ENCODE data around the gene PKN2. TPM values are rescaled to one million over a fixed set of nuclear protein-coding genes. Genes with fewer than 3 reads are reported as not detected.

Gene PKN2
- total RNA-seq, 4 donors from 2014 or later: 33.5 to 77.7 (median 52.9) TPM

DNA sequence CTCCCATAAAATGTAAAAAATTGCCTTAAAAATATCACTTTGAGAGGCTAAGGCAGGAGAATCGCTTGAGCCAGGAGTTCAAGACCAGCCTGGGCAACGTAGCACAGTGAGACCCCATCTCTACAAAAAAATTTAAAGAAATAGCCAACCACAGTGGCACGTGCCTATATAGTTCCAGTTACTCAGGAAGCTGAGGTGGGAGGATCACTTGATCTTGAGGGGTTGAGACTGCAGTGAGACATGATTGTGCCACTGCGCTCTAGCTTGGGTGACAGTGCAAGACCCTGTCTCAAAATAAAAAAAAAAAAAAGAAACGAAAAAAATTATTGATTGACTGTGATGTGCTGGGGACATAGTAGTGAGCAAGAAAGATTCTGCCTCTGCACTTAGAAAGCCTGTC is 38.4 kb downstream of the PKN2 start:
- Histone ChIP-seq H3K36me3 (no peaks in the 10 kb centered on the region), H3K27me3 (no peaks in the 10 kb centered on the region), H3K4me1 (no peaks in the 10 kb centered on the region), H3K4me3 (no peak overlapping the region), H3K9me3 (no peaks in the 10 kb centered on the region), H3K27ac (no peak overlapping the region)
- no peak for DNase-seq
- intact Hi-C loops (cut with DNase I; ENCODE audit: low total_unique reads): no loop called here
- TF ChIP-seq, protein P1, sequence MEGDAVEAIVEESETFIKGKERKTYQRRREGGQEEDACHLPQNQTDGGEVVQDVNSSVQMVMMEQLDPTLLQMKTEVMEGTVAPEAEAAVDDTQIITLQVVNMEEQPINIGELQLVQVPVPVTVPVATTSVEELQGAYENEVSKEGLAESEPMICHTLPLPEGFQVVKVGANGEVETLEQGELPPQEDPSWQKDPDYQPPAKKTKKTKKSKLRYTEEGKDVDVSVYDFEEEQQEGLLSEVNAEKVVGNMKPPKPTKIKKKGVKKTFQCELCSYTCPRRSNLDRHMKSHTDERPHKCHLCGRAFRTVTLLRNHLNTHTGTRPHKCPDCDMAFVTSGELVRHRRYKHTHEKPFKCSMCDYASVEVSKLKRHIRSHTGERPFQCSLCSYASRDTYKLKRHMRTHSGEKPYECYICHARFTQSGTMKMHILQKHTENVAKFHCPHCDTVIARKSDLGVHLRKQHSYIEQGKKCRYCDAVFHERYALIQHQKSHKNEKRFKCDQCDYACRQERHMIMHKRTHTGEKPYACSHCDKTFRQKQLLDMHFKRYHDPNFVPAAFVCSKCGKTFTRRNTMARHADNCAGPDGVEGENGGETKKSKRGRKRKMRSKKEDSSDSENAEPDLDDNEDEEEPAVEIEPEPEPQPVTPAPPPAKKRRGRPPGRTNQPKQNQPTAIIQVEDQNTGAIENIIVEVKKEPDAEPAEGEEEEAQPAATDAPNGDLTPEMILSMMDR (IDR thresholded peaks at IDR 0.05): no peak
- no peak for TF ChIP-seq POLR2A (IDR thresholded peaks at IDR 0.05)

DNA sequence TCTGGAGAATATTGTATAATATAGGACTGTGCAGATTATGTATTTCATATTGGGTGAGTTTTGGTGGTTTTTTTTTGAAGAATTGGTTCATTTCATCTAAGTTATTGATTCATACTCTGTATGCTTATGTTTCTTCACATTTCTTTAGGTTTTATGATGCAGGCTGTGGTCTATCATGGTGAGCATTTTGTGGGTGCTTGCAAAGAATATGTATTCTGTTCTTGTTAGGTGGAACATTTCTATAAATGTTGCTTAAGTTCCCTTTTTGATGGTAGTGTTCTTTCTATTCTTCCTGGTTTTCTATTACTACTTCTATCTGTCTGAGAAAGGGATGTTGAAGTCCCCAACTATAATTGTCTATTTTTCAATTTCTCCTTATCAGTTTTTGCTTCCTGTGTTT is 42.6 kb downstream of the PKN2 start:
- intact Hi-C loops (cut with DNase I; ENCODE audit: low total_unique reads): no loop called here
- H3K27ac ChIP-seq: no peak overlapping the region
- H3K4me3 ChIP-seq: no peak overlapping the region
- TF ChIP-seq, protein P1 (IDR thresholded peaks at IDR 0.05): no peak
- TF ChIP-seq POLR2A (IDR thresholded peaks at IDR 0.05): no peak
- no peaks in the 10 kb centered on the region for H3K9me3 ChIP-seq
- no peak for DNase-seq
- peaks cover 0 to 8% of the 10 kb centered on the region in 2 donors for H3K4me1 ChIP-seq
- no peaks in the 10 kb centered on the region for H3K36me3 ChIP-seq
- no peaks in the 10 kb centered on the region for H3K27me3 ChIP-seq

DNA sequence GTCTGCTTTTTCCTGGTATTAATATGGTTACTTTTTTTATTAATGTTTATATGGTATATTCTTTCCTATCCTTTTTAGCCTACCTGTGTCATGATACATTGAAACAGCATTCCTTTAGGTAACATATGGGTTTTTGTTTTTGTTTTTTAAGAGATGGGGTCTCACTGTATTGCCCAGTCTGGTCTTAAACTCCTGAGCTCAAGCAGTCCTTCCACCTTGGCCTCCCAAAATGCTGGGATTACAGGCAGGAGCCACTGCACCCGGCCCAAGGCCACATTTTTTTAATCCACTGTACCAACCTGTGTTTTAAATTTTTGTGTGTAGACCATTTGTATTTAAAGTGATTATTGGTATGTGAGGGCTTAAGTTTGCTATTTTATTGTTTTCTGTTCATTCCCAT is 43.1 kb downstream of the PKN2 start:
- DNase-seq: no peak
- intact Hi-C loops (cut with DNase I; ENCODE audit: low total_unique reads): no loop called here
- TF ChIP-seq, protein P1 (IDR thresholded peaks at IDR 0.05): no peak
- no peak for TF ChIP-seq POLR2A (IDR thresholded peaks at IDR 0.05)
- Histone ChIP-seq H3K9me3 (no peaks in the 10 kb centered on the region), H3K36me3 (no peaks in the 10 kb centered on the region), H3K27ac (peak overlapping the region; percentile 18 to 23), H3K27me3 (no peaks in the 10 kb centered on the region), H3K4me1 (peaks cover 0 to 8% of the 10 kb centered on the region in 2 donors), H3K4me3 (no peak overlapping the region)

DNA sequence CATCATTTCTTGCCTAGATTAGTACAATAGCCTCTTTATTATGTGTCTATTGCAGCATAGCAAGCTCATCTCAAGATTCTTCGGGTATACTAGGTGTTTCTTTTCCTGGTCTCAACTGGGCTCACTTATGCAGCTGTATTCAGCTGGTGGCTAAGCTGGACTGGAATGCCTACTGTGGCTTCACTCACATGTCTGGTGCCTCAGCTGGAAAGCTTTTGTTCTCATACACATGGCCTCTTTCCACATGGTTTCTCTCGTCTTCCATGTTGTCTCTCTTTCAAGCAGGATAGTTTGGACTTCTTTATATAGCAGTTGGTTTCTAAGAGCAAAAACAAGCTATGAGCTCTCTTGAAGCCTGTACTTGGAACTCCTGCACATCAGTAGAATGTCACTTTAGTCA is 45.2 kb downstream of the PKN2 start:
- no peak overlapping the region for H3K4me3 ChIP-seq
- H3K36me3 ChIP-seq: no peaks in the 10 kb centered on the region
- H3K27me3 ChIP-seq: no peaks in the 10 kb centered on the region
- intact Hi-C loops (cut with DNase I; ENCODE audit: low total_unique reads): no loop called here
- H3K4me1 ChIP-seq: peaks cover 0 to 8% of the 10 kb centered on the region in 2 donors
- H3K27ac ChIP-seq: peak overlapping the region; percentile 71 to 81
- TF ChIP-seq, protein P1 (IDR thresholded peaks at IDR 0.05): no peak
- TF ChIP-seq POLR2A (IDR thresholded peaks at IDR 0.05): no peak
- no peak for DNase-seq
- H3K9me3 ChIP-seq: no peaks in the 10 kb centered on the region

DNA sequence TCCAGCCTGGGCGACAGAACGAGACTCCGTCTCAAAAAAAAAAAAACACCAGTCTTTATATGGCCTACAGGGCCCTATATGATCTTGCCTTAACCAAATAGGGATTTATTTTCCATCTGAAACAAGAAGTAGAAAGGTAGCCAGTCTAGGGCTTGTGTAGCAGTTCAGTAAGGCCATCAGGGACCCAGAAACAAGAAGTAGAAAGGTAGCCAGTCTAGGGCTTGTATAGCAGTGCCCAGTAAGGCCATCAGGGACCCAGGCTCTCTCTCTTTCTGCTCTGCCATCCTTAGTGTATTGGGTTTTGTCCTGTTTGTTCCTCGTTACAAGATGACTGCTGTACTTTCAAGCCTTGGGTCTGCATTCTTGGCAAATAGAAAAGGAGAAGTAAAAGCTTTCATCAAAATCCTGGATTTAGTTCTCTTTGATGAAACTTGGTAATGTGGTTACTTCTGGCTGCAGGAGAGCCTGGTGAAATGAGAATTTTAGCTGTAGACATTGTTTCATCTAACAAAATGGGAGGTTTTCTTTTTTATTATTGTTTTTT is 46.1 kb downstream of the PKN2 start:
- Histone ChIP-seq H3K27me3 (no peaks in the 10 kb centered on the region), H3K4me3 (no peak overlapping the region), H3K27ac (peak overlapping the region; percentile 71 to 81), H3K4me1 (peaks cover 0 to 8% of the 10 kb centered on the region in 2 donors), H3K36me3 (no peaks in the 10 kb centered on the region), H3K9me3 (peaks cover 0 to 5% of the 10 kb centered on the region in 2 donors)
- TF ChIP-seq, protein P1 (IDR thresholded peaks at IDR 0.05): no peak
- no peak for TF ChIP-seq POLR2A (IDR thresholded peaks at IDR 0.05)
- no peak for DNase-seq
- intact Hi-C loops (cut with DNase I; ENCODE audit: low total_unique reads): no loop called here
